Measurements from ENCODE around the gene TTC13. TPM values are rescaled to one million over a fixed set of nuclear protein-coding genes. Genes with fewer than 3 reads are reported as not detected.

The TTC13 gene
- total RNA-seq, 1 experiment from 2014 or later: 4.4 TPM

DNA sequence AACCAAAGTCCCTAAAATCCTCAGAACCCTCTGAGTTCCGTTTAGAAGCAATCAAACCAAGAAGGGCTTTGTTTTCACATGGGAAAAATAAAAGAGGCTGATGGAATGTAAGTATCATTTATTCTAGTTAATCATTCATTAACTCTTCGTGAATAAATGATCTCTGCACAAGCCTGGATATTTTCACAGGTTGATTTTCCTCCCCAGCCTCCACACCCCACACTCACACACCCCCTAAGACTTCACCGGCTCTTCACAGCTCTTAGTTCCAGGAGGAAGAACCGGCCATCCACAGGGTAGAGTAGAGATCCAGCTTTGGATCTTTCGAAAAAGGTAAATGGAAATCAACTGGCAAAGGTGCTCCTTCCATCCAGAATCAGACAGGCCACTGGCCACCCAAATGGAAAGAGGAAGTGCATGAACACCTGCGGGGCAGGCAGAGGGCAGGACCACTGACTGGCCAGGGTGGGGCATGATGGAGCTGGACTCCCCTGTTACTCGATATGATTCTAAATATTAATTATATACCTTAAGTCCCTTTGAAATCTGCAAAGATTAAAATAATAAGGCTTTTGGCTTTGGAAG, 120.3 kb downstream of the TTC13 start (continued):
- TF ChIP-seq, protein P1, sequence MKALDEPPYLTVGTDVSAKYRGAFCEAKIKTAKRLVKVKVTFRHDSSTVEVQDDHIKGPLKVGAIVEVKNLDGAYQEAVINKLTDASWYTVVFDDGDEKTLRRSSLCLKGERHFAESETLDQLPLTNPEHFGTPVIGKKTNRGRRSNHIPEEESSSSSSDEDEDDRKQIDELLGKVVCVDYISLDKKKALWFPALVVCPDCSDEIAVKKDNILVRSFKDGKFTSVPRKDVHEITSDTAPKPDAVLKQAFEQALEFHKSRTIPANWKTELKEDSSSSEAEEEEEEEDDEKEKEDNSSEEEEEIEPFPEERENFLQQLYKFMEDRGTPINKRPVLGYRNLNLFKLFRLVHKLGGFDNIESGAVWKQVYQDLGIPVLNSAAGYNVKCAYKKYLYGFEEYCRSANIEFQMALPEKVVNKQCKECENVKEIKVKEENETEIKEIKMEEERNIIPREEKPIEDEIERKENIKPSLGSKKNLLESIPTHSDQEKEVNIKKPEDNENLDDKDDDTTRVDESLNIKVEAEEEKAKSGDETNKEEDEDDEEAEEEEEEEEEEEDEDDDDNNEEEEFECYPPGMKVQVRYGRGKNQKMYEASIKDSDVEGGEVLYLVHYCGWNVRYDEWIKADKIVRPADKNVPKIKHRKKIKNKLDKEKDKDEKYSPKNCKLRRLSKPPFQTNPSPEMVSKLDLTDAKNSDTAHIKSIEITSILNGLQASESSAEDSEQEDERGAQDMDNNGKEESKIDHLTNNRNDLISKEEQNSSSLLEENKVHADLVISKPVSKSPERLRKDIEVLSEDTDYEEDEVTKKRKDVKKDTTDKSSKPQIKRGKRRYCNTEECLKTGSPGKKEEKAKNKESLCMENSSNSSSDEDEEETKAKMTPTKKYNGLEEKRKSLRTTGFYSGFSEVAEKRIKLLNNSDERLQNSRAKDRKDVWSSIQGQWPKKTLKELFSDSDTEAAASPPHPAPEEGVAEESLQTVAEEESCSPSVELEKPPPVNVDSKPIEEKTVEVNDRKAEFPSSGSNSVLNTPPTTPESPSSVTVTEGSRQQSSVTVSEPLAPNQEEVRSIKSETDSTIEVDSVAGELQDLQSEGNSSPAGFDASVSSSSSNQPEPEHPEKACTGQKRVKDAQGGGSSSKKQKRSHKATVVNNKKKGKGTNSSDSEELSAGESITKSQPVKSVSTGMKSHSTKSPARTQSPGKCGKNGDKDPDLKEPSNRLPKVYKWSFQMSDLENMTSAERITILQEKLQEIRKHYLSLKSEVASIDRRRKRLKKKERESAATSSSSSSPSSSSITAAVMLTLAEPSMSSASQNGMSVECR (CRISPR knock-in tag; IDR thresholded peaks at IDR 0.05; ENCODE audit: borderline replicate concordance): no peak
- TF ChIP-seq FOXP1 (CRISPR knock-in tag; IDR thresholded peaks at IDR 0.05; ENCODE audit: borderline replicate concordance): no peak
- TF ChIP-seq, protein P2, sequence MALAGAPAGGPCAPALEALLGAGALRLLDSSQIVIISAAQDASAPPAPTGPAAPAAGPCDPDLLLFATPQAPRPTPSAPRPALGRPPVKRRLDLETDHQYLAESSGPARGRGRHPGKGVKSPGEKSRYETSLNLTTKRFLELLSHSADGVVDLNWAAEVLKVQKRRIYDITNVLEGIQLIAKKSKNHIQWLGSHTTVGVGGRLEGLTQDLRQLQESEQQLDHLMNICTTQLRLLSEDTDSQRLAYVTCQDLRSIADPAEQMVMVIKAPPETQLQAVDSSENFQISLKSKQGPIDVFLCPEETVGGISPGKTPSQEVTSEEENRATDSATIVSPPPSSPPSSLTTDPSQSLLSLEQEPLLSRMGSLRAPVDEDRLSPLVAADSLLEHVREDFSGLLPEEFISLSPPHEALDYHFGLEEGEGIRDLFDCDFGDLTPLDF (CRISPR knock-in tag; IDR thresholded peaks at IDR 0.05): no peak
- TF ChIP-seq TCF7 (CRISPR knock-in tag; IDR thresholded peaks at IDR 0.05; ENCODE audit: low read depth): no peak
- TF ChIP-seq, protein P3, sequence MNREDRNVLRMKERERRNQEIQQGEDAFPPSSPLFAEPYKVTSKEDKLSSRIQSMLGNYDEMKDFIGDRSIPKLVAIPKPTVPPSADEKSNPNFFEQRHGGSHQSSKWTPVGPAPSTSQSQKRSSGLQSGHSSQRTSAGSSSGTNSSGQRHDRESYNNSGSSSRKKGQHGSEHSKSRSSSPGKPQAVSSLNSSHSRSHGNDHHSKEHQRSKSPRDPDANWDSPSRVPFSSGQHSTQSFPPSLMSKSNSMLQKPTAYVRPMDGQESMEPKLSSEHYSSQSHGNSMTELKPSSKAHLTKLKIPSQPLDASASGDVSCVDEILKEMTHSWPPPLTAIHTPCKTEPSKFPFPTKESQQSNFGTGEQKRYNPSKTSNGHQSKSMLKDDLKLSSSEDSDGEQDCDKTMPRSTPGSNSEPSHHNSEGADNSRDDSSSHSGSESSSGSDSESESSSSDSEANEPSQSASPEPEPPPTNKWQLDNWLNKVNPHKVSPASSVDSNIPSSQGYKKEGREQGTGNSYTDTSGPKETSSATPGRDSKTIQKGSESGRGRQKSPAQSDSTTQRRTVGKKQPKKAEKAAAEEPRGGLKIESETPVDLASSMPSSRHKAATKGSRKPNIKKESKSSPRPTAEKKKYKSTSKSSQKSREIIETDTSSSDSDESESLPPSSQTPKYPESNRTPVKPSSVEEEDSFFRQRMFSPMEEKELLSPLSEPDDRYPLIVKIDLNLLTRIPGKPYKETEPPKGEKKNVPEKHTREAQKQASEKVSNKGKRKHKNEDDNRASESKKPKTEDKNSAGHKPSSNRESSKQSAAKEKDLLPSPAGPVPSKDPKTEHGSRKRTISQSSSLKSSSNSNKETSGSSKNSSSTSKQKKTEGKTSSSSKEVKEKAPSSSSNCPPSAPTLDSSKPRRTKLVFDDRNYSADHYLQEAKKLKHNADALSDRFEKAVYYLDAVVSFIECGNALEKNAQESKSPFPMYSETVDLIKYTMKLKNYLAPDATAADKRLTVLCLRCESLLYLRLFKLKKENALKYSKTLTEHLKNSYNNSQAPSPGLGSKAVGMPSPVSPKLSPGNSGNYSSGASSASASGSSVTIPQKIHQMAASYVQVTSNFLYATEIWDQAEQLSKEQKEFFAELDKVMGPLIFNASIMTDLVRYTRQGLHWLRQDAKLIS (CRISPR knock-in tag; IDR thresholded peaks at IDR 0.05; ENCODE audit: borderline replicate concordance): no peak
- TF ChIP-seq NR2C2 (CRISPR knock-in tag; IDR thresholded peaks at IDR 0.05): no peak
- no peak for TF ChIP-seq ATF1 (CRISPR knock-in tag; IDR thresholded peaks at IDR 0.05)
- no peak for TF ChIP-seq TEAD1 (CRISPR knock-in tag; IDR thresholded peaks at IDR 0.05)
- TF ChIP-seq FOXK1 (CRISPR knock-in tag; IDR thresholded peaks at IDR 0.05): no peak
- TF ChIP-seq, protein P4, sequence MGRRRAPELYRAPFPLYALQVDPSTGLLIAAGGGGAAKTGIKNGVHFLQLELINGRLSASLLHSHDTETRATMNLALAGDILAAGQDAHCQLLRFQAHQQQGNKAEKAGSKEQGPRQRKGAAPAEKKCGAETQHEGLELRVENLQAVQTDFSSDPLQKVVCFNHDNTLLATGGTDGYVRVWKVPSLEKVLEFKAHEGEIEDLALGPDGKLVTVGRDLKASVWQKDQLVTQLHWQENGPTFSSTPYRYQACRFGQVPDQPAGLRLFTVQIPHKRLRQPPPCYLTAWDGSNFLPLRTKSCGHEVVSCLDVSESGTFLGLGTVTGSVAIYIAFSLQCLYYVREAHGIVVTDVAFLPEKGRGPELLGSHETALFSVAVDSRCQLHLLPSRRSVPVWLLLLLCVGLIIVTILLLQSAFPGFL (CRISPR knock-in tag; IDR thresholded peaks at IDR 0.05; ENCODE audit: borderline replicate concordance): no peak
- TF ChIP-seq, protein P5, sequence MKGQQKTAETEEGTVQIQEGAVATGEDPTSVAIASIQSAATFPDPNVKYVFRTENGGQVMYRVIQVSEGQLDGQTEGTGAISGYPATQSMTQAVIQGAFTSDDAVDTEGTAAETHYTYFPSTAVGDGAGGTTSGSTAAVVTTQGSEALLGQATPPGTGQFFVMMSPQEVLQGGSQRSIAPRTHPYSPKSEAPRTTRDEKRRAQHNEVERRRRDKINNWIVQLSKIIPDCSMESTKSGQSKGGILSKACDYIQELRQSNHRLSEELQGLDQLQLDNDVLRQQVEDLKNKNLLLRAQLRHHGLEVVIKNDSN (CRISPR knock-in tag; IDR thresholded peaks at IDR 0.05): no peak

DNA sequence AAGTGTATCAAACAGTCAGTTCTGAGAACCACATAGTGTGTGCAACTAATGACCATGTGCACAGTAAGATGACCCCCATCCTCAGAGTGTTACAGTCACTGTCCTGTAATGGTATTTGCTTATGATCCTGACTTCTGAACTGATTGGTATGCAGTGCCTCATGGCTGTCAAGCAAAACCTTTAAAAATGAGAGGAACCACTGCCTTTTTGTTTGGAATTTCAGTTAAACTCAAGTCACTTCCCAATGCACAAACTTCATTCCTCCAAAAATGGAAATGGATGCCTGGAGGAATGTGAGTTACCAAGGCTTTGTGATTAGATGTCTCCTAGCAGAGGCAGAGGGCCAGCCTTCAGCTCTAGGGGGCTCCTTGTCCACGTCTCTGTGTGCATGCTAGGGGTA, 120.8 kb downstream of the TTC13 start:
- H3K27me3 Mint-ChIP-seq (ENCODE audit: low read depth): no peaks in the 10 kb centered on the region
- ChIA-PET POLR2A (no interaction called here), CTCF (interaction anchor here (0.9 kb wide), 1 partner anchor 17 kb away, joined by 3 read pairs; no protein-coding TSS in a partner anchor)
- H3K4me3 Mint-ChIP-seq: no peak overlapping the region
- H3K36me3 Mint-ChIP-seq: peaks cover 31% of the 10 kb centered on the region
- H3K4me1 Mint-ChIP-seq: peaks cover 25% of the 10 kb centered on the region
- no peak overlapping the region for H3K27ac Mint-ChIP-seq
- ATAC-seq (no peak), DNase-seq (ENCODE audit: low spot score) (no peak)
- TF ChIP-seq NFATC4 (CRISPR knock-in tag; IDR thresholded peaks at IDR 0.05): no peak
- TF ChIP-seq MYBL2 (CRISPR knock-in tag; IDR thresholded peaks at IDR 0.05): no peak
- TF ChIP-seq, protein P6, sequence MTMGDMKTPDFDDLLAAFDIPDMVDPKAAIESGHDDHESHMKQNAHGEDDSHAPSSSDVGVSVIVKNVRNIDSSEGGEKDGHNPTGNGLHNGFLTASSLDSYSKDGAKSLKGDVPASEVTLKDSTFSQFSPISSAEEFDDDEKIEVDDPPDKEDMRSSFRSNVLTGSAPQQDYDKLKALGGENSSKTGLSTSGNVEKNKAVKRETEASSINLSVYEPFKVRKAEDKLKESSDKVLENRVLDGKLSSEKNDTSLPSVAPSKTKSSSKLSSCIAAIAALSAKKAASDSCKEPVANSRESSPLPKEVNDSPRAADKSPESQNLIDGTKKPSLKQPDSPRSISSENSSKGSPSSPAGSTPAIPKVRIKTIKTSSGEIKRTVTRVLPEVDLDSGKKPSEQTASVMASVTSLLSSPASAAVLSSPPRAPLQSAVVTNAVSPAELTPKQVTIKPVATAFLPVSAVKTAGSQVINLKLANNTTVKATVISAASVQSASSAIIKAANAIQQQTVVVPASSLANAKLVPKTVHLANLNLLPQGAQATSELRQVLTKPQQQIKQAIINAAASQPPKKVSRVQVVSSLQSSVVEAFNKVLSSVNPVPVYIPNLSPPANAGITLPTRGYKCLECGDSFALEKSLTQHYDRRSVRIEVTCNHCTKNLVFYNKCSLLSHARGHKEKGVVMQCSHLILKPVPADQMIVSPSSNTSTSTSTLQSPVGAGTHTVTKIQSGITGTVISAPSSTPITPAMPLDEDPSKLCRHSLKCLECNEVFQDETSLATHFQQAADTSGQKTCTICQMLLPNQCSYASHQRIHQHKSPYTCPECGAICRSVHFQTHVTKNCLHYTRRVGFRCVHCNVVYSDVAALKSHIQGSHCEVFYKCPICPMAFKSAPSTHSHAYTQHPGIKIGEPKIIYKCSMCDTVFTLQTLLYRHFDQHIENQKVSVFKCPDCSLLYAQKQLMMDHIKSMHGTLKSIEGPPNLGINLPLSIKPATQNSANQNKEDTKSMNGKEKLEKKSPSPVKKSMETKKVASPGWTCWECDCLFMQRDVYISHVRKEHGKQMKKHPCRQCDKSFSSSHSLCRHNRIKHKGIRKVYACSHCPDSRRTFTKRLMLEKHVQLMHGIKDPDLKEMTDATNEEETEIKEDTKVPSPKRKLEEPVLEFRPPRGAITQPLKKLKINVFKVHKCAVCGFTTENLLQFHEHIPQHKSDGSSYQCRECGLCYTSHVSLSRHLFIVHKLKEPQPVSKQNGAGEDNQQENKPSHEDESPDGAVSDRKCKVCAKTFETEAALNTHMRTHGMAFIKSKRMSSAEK (CRISPR knock-in tag; IDR thresholded peaks at IDR 0.05; ENCODE audit: borderline replicate concordance): no peak
- H3K9me3 Mint-ChIP-seq: peaks cover 7% of the 10 kb centered on the region
